MCF 10A (cell line): ENCODE results near the gene CRIP3. TPM values are rescaled to one million over a fixed set of nuclear protein-coding genes. Genes with fewer than 3 reads are reported as not detected.
"Not testable (repeated sequence)": the region's sequence is repeated elsewhere in the genome, so short reads cannot be mapped to it uniquely, and the experiment has no call there.

Experiments
- BruUV-seq: library from RNA; stranded (reverse); fragments of 400-500 nt; replicated peaks from 2 replicates; lab custom pipeline; 2021; lab: Mats Ljungman, UMichigan
- CTCF ChIA-PET: fragments of 300-600 bp; sonication (Branson Sonifier 250); formaldehyde crosslinking; extraction: SDS; loops from one replicate; lab custom pipeline; 2021; ENCODE audit warnings: antibody characterized with exemption, inconsistent platforms; lab: Yijun Ruan, JAX
- POLR2A ChIA-PET: fragments of 300-600, 350-650 bp; sonication (Branson Sonifier 250); formaldehyde crosslinking; extraction: SDS; loops from one replicate; lab custom pipeline; 2020; ENCODE audit warnings: antibody characterized with exemption, inconsistent platforms; lab: Yijun Ruan, JAX
- DNase-seq: peaks from one replicate; pipeline ENCODE4 v3.0.0-alpha.2; 2018; ENCODE audit not compliant: unreplicated experiment
- H3K27ac Mint-ChIP-seq: one replicate; pipeline ENCODE4 v1.8.0; 2022; ENCODE audit warnings: mild to moderate bottlenecking, low read depth, mixed read lengths; ENCODE audit not compliant: unreplicated experiment
- H3K27me3 Mint-ChIP-seq: one replicate; pipeline ENCODE4 v1.8.0; 2022; ENCODE audit warnings: mixed read lengths; ENCODE audit not compliant: insufficient read depth, unreplicated experiment
- H3K36me3 Mint-ChIP-seq: one replicate; pipeline ENCODE4 v1.8.0; 2022; ENCODE audit warnings: mild to moderate bottlenecking, moderate library complexity, mixed read lengths; ENCODE audit not compliant: insufficient read depth, unreplicated experiment
- H3K4me1 Mint-ChIP-seq: one replicate; pipeline ENCODE4 v1.8.0; 2022; ENCODE audit warnings: mixed read lengths; ENCODE audit not compliant: insufficient read depth, unreplicated experiment
- H3K4me3 Mint-ChIP-seq: one replicate; pipeline ENCODE4 v1.8.0; 2022; ENCODE audit warnings: mild to moderate bottlenecking, moderate library complexity, mixed read lengths; ENCODE audit not compliant: unreplicated experiment
- H3K9me3 Mint-ChIP-seq: one replicate; pipeline ENCODE4 v1.8.0; 2022; ENCODE audit warnings: mixed read lengths; ENCODE audit not compliant: unreplicated experiment
- CTCF ChIP-seq: fragments of 200-600 bp; IDR thresholded peaks from one replicate; pipeline ENCODE4 v1.8.0; 2022; ENCODE audit warnings: antibody characterized with exemption, mild to moderate bottlenecking; ENCODE audit not compliant: unreplicated experiment
- intact Hi-C: fragments of 100-400 bp; cut with micrococcal nuclease; formaldehyde crosslinking; loops from 2 replicates; pipeline ENCODE4 v1.14.1; 2022
- total RNA-seq: library from RNA; stranded (reverse); gene quantifications from 2 replicates; pipeline ENCODE4 v1.2.3, GENCODE V29; 2022

Gene CRIP3
- total RNA-seq, 1 experiment from 2014 or later: not detected

DNA sequence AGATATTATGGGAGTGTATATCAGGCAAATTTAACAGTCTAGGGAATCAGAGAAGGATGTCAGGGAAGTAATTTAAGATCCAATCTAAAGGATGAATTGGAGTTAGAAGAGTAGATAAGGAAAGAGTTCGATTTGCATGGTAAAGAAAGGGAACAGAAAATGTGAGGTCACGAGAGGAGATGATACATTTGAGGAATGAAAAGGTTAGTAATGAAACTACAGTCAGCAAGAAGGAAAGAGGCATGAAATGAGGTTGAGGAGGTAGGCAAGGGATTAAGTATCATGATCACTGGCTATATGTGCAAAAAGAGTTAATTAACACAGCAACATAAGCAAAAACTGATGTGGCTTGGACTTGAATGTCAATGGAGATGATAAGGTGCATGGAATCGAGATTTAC lies 38.4 kb upstream of the CRIP3 start:
- BruUV-seq: no TSS peak
- Mint-ChIP-seq H3K36me3 (peaks cover 35% of the 10 kb centered on the region), H3K27ac (no peak overlapping the region), H3K4me3 (no peak overlapping the region), H3K27me3 (no peaks in the 10 kb centered on the region), H3K4me1 (no peaks in the 10 kb centered on the region), H3K9me3 (no peaks in the 10 kb centered on the region)
- intact Hi-C loops: no loop called here
- no peak for TF ChIP-seq CTCF
- ChIA-PET POLR2A (no interaction called here), CTCF (no interaction called here)
- no peak for DNase-seq

GRCh38 chr6:43346243-43346642 lies 37.6 kb upstream of the CRIP3 start:
- CTCF ChIA-PET: interaction anchor here (0.6 to 1.7 kb wide), 3 partner anchors 11 to 325 kb away, joined by 3 to 9 read pairs (median 3); no protein-coding TSS in a partner anchor
- H3K4me3 Mint-ChIP-seq, H3K9me3 Mint-ChIP-seq, H3K27ac Mint-ChIP-seq, H3K27me3 Mint-ChIP-seq, DNase-seq, intact Hi-C loops, BruUV-seq, H3K4me1 Mint-ChIP-seq: not testable (repeated sequence)
- peaks cover 32% of the 10 kb centered on the region for H3K36me3 Mint-ChIP-seq
- POLR2A ChIA-PET: interaction anchor here (0.9 kb wide), 1 partner anchor 81 kb away, joined by 3 read pairs; the partner anchor contains the start of gene ABCC10

DNA sequence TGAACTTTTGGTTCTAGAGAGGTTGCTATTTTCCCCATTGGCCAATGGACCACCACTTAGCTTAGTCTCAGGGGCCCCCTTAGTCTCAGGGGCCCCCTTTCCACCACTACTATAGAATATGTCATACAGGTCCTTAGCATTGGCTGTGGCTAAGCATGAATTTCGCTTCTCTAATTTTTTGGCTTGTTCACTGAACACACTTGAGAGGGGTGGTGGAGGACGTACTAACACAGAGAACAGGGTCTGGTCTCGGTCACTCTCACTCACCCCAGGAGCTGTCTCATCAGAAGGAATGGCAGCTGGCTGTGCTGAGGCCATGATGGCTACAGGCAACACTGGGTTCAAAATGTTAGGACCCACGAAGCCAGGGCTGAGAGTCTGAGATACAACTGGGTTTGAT lies 30.5 kb upstream of the CRIP3 start:
- H3K36me3 Mint-ChIP-seq: peaks cover 43% of the 10 kb centered on the region
- BruUV-seq: no TSS peak
- H3K27ac Mint-ChIP-seq: no peak overlapping the region
- no peaks in the 10 kb centered on the region for H3K9me3 Mint-ChIP-seq
- intact Hi-C loops: no loop called here
- no peaks in the 10 kb centered on the region for H3K27me3 Mint-ChIP-seq
- TF ChIP-seq CTCF: no peak
- POLR2A ChIA-PET: no interaction called here
- H3K4me3 Mint-ChIP-seq: no peak overlapping the region
- DNase-seq: no peak
- CTCF ChIA-PET: interaction anchor here (1.6 kb wide), 1 partner anchor 10 kb away, joined by 7 read pairs; no protein-coding TSS in a partner anchor
- no peaks in the 10 kb centered on the region for H3K4me1 Mint-ChIP-seq

- POLR2A ChIA-PET: interaction anchor here (0.6 to 1.4 kb wide), 3 partner anchors 17 to 322 kb away, joined by 3 to 4 read pairs (median 3); partner anchors contain the start of gene ZNF318
- Mint-ChIP-seq H3K4me3 (no peak overlapping the region), H3K27ac (no peak overlapping the region), H3K9me3 (no peaks in the 10 kb centered on the region), H3K36me3 (peaks cover 42% of the 10 kb centered on the region), H3K4me1 (no peaks in the 10 kb centered on the region), H3K27me3 (no peaks in the 10 kb centered on the region)
- no peak for DNase-seq
- CTCF ChIA-PET: interaction anchor here (0.7 to 1.6 kb wide), 5 partner anchors 9 to 76 kb away, joined by 3 to 7 read pairs (median 3); no protein-coding TSS in a partner anchor
- TF ChIP-seq CTCF: no peak
- BruUV-seq: no TSS peak
- intact Hi-C loops: no loop called here
These were observed 29.6 kb upstream of the CRIP3 start for GRCh38 chr6:43338243-43338642.
